NCI-H2196 (cell line): ENCODE results near the gene LRRC45.

Experiments used
- DNase-seq: peaks from one replicate; lab custom pipeline; 2025; ENCODE audit not compliant: unreplicated experiment; lab: John Stamatoyannopoulos, UW

Gene LRRC45

DNA sequence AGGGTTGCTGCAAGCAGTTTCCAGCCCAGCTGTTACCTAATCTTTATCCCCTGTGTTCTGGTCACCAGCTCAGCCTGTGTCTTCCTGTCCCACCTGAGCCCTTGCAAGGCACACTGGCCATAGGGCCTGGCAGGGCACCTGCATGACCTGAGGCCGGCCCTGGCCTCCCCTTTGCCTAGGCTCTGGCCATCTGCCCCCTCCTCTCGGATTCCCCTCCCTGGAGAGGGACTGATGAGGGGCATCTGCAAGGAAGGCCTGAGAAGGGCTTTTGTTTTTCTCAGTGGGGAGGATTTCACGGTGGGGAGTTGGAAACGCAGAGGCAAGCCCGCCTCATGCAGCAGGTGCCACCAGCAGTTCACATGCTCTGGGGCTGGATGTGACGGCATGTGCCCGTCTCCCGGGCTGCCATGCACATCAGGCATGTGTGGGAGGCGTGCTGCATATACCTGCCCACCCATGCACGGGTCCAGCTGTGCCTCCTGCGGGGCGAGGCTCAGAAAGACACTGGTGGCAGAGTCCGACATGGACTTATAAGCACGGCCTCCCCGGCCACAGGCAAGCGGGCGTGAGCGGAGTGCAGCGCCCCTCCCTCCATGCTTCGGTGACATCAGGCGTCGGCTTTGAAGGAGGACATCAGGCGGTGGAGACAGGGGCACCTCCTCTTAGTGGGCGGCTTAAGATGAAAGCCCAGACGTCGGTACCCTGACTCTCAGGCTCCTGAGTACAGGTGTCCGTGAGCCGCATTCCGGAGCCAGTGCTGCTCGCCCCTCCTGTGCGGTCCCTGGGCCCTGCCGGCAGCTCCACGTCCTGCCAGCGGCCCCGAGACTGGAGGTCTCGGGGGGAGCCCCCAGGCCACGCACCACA, 29.1 kb upstream of the LRRC45 start:
- no peak for DNase-seq

DNA sequence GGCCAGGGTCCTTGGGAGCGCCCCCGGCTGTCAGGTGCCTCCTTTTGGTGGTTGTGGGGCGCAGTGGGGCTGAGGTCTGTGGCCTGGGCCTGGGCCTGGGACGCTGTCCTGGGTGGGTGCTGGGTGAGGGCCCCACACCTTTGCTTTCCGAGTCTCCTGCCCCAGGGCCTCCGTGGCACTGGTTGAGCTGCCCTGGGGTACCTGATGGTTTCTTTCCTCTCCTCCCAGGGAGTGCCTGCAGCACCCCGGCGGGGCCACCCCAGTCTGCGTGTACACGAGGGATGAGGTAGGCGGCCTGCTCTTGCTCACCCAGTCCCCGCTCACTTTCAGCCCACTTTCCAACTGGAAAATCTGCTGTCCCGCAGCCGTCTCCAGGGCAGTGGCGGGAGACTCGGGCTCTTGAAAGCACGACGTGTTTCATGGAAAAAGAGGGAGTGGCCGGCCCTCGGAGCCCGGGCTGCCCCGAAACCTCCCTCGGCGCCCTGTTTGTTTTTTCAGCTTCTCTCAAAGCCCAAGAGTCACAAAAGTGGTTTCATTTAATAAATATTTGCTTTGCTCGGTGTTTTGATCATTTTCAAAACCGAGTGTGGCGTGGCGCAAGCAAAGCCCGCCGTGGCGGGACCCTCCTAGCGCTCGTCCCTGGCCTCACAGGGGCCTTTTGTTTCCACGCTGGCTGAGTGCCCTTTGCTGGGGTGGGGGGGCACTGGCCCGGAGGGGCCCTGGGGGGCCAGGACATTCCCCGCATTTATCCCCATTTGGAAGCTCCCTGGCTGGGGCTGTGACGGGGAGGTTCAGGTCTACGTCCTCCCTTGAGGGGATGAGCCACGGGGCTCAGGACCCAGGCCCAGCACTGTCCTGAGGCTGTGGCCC, 28.3 kb upstream of the LRRC45 start:
- no peak for DNase-seq

DNA sequence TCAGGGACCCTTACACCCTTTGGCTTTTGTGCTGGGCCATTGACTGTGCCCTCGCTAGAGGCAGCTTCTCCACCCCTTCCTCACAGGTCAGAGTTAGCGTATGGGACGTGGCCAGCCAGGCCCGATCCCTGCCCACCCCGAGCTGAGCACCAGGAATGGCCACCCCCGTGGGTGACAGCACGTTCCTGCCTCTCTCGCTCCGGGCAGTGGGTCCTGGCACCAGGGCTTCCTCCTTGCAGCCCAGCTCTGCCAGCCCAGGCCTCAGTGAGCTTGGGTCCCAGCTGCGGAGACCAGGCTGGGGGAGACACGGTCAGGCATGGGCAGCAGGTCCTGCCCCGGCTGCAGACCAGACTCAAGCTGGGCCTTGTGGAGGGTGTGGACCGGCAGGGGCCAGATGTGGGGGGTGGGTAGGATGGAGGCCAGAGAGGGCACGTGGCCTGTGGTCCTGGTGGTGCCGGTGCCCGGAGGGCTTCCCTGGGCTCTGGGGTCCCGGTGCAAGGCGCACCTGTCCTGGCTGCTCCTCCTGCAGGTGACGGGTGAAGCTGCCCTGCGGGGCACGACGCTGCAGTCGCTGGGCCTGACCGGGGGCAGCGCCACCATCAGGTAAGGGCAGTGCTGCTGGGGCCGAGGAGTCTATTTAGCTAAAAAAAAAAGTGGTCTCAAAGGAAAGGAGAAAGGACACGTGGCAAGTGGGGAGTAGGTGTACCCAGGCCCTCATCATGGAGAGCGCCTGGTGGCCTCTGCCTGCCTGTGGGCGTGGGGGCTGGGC, 27.5 kb upstream of the LRRC45 start:
- DNase-seq = no peak

DNA sequence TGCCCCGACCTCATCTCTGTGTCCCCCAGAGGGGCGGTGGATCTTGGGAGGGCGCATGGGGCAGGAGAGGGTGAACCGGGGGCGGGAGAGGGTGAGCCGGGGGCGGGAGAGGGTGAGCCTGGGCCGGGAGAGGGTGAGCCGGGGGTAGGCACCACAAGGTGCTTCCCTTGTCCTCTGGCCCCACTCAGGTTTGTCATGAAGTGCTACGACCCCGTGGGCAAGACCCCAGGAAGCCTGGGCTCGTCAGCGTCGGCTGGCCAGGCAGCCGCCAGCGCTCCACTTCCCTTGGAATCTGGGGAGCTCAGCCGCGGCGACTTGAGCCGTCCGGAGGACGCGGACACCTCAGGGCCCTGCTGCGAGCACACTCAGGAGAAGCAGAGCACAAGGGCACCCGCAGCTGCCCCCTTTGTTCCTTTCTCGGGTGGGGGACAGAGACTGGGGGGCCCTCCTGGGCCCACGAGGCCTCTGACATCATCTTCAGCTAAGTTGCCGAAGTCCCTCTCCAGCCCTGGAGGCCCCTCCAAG, 26.8 kb upstream of the LRRC45 start:
- no peak for DNase-seq

DNA sequence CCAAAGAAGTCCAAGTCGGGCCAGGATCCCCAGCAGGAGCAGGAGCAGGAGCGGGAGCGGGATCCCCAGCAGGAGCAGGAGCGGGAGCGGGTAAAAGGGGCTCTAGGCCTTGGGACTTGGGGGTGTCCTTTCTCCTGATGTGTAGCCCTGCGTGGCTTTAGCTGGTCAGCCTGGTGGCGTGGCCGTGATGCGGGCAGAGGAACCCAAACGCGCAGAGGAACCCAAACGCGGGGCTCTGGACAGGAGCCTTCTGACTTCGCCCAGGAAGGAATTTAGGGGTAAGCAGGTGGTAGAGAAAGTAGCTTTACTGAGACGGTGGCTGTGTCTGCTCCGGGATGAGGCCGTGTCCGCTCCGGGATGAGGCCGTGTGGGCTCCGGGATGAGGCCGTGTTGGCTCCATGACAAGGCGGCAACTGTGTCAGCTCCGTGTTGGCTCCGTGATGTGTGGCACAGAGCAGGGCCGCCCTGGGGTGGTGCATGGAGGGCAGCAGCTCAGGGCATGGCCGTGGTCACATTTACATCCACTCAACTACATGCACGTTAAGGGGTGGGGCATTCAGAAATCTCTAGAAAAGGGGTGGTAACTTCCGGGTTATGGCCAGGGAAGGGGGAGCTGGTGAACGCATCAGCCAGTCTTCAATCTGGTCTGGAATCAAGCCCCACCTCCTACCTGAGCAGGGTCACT, 26.2 kb upstream of the LRRC45 start:
- DNase-seq = no peak

DNA sequence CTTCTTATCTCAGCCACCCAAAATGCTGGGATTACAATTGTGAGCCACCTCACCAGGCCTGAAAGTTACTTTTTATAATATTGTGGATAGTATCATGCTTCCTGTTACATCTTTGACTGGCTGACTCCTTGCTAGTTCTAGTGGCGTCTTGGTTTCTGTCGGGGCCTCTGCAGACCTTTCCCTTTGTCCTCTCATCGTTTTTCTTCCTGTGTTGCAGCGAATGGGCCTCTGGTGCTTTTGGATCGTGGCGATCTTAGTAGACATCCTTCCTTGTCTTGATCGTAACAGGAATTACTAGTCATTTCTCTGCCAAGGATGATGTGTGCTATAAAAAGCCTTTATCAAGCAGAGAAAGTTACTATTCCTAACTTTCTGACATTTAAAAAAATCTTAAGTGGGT, 24.9 kb upstream of the LRRC45 start:
- no peak for DNase-seq

DNA sequence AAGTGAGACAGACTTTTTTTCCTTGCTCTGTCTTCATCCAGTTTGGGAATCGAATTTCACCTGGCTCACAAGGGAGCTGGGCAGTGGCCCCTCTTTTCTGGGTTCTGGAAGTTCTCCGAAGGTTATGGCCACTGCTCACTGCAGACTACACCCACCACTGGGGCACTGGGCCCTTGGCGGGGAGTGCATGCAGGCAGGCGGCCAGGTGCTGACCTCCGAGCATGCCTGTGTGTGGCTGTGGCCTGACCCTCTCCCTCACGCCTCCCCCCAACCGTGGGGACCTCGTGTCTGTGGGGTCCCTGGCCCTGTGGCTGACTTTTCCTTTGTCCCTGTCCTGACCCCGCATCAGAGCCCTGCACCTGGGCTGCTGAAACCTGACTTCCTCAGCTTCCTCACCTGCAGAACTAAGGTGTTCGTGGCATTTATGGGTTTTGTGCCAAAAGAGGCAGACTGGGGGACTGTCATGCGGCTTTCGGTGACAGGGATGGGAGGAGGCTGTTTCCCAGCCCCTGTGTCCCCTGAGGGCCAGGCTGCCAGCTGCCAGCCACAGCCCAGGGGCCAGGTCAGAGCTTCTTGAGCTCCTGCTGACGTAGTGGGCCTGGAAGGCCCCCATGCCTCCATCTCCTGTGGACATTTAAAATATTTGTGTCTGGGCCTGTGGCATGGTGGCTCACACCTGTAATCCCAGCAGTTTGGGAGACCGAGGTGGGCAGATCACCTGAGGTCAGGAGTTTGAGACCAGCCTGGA, 24.2 kb upstream of the LRRC45 start:
- DNase-seq = no peak

DNA sequence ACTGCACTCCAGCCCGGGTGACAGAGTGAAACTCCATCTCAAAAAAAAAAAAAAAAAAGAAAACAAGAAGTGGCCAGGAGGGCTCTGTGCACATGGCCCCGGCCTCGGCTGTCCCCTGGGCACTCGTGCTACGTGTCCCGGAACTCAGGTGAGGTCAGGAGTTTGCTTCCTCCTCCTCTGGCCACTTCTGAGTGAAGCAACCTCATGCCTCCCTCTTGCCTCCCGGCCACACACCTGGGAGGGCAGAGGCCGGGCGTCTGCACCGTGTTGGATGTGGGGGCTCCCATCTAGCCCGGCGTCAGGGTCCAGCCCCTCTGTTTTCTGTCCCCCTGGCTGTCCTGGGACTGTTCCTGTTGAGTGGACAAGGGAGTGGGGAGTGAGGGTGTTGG, 23.5 kb upstream of the LRRC45 start:
- DNase-seq = no peak

DNA sequence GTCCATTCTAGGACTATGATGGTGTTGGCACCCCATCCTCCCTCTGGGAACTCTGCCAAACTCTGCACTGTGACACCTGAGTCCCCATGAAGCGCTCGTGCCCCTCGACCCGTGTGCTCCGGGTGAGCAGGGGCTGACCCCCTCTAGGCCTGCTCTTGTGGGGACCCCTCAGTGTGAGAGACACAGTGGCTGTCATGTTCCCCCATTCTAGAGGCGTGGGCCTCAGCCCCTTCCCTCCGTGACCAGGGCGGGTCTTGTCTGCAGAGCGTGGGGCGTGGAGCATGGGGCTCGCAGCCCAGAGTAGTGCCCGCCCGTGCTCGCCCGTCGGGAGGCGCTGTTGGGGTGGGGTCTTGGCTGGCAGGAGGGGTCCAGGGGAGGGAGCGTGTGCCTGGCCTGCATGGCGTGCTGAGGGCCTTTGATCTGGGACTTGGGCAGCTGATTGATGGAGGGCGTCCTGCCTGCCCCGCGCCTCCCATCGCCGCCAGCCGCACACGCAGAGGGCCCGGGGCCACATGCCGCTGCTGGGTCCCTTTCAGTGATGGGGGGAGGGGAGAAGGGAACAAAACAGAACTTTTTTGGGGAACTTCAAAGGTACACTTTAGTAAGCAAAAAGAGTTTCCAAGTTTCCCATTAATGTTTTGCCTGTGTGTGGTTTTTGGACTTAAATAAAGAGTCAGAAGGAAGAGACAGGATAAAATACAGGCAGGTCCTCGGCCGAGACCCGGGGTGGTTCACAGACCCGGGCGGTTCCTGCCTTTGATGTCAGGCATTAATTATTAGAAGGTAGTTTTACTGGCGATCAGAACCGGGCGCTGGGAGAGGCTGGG, 22.9 kb upstream of the LRRC45 start:
- no peak for DNase-seq

DNA sequence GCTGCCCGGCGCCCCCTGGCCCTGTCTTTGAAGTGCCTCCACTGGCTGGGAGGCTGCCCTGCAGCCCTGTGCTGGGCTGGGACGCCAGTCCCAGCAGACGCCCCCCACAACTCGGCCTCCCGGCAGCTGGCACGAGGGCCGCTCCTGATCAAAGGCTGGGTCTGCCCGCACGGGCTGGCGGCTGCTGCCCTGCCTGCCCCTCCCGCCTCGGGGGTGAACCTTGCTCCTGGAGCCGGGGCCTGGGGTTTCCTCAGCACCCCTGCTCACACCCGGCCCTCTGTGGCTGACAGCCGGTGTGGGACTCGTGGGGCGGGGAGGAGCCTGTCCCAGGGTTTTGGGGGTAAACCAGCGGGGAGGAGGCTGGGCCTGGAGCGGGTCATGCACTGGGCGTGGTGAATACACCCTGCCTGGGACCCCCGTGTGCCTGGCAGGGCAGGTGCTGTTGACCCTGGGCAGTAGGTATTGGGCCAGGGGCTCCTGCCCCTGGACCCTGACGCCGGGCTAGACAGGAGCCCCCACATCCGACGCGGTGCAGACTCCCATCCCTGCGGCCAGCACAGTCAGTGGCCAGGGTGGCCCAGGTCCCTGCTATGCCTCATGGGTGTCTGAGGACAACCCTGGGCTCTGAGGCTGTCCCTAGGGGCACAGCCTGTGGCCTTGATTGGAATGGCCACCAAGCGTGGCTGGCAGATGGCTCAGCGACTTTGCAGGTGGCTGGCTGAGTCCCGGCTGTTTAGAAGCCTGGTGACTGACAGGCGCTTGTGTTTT, 22.1 kb upstream of the LRRC45 start:
- DNase-seq = no peak

DNA sequence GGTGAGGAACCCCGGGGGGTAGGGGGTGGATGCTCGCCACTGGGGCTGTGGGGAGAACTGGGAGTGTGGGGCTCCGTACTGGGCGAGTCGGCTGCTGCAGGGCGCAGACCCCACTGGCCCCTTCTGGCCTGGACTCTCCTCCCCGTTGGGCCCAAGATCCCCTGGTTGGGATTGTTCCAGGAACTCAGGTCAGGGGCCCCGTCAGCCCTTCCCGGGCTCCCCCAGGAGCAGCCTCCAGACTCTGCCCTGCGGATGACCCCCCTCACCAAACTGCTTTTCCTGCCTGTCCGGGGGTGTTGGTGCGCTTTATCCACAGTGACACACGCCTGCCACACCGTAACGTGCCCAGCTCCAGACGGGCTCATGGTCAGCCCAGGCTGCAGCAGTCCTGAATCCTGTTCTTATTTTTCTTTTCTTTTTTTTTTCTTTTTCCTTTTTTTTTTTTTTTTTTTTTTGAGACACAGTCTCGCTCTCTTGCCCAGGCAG, 21.5 kb upstream of the LRRC45 start:
- DNase-seq = no peak

DNA sequence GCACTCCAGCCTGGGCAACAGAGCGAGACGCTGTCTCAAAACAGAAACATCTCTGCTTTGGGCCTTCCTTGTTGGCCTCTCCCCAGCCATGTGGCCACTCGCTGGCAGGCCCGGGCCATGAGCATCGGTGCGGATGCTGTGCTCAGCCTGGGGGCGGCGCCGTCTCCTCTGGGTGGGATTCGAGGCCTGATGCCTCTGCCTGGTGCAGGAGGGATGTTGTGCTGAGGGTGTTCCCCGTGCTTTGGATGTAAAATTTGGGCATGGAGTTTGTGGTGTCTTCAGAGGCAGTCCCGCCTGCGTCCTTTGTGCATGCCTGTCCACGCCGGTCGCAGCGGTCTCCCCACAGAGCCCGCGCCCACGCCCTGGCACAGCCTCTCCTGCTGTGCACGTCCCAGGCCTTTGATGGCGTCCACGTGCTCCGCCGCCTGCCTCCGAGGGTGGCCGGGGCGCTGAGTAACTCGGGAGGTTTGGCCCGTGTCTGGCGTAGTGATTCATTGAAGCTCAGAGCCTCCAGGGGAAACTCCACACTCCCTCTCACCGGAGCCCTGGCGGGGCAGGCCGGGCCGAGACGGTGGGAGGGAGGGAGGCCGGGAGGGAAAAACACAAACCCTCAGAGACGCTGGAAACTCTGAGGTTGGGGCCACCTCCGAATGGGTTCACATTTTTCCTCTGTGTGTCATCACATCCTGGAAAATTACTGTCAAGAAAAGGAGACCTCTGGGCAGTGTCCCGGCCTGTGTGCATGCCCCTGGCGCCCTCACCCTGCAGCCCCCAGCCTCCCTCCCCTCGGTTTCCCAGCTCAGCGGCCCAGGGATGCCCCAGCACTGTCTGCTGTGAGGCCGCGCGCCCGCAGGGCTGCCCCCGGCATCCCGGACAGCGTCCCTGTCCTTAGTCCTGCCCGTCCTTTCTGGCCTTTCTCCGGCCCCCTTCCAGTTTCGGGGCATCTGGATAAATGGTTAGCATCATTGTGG, 19.4 kb upstream of the LRRC45 start:
- DNase-seq = no peak

DNA sequence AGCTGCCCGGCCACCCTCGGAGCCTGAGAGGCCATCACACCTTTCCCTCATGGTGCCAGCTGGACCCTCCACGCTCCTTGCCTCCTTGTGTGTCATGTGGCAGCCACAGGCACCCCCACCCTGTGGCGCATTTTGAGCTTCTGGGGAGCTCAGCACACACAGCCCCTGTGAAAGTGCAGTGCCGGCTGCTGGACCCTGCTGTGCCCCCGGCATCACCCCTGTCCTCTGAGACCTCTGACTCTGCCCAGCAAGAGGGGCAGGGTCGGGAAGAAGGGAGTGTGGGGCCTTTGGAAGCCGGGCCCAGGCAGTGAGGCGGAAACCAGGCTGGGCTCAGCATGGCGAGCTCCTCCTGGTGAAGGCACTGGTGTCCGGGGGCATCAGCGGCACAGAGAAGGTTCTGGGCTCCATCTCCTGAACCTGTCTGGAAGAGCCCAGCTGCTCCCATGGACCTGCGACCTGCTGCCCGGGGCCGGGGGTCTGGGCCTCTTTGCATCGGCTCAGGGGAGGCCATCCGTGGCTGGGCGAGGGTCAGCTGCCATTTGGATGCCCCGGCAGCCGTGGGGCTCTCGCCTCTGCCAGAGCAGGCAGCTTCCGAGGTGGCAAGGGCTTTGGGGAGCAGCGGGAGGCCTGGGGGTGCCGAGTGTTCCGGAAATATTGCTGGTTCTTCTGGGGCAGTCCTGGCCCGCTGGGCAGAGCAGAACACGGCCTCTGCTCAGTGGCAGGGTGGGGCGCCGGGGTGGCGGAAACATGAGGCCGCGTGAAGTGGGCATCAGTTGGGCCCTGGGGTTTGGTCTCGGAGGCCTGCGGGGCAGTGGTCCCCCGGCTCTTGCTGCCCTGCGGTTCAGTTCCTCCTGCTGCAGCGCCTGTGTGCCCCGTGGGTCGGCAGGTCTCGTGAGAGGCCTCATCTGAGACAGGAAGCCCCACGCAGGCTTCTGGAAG, 18.3 kb upstream of the LRRC45 start:
- no peak for DNase-seq

DNA sequence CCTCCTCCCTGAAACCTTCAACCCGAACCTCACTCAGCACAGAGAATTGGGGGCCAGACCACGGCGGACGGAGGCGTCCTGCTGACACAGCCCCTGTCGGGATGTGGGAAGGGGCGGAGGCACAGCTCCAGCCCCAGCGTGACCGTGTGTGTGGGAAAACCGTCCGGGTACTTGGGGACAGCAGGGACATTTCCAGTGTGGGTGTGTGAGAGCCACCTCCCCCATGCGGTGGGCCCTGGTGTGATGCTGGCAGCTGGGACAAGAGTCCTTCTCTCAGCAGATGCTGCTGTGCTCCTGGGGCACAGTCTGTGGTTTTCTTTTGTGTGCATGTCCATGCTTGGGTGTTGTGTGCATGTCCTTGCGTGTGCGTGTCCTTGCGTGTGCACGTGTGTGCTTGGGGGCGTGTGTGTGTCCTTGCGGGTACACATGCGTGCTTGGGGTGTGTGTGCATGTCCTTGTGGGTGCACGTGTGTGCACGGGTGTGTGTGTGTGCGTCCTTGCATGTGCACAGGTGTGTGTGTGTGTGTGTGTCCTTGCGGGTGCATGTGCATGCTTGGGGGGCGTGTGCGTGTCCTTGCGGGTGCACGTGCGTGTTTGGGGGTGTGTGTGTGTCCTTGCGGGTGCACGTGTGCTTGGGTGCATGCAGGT, 17.3 kb upstream of the LRRC45 start:
- DNase-seq = no peak

DNA sequence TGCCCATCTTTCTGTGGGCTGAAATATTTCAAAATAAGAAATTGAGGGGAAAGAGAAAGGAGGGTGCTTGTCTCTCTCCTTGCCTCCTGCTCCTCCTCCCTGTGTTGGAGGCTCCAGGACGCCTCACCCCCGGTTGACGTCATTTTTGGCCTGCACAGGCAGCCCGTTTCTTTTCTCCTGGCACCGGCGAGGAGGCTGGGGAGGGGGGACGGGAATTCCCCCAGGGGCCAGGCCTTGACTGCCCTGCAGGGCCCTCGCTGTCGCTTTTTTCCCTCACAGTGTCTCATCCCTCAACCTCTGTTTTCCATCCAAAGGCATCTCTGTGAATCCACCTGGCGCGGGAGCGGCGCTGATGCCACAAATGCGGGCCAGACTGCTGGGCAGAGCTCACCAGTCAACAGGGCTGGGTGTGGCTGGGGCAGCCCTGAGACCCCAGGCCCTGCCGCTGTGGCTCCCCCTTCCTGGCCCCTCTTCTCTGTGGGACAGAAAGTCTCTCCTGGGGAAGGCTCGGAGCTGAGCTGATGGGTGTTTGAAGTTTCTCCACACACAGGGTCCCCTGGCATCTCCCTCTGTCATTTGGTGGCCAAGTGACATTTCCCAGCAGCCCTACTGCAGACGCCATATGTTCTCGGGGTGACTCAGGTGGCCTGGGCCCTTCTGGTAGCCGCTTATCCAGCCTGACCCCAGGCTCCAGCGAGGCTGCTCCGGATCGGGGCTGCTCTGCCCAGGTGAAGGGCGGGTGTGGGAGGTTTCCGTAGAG, 16.5 kb upstream of the LRRC45 start:
- no peak for DNase-seq
